Endothelial cell of umbilical vein (primary cell): Measurements from ENCODE around the gene ZMYM4.

ENCODE experiments used
- CTCF ChIP-seq, 2 donors: IDR thresholded peaks; 1 replicate in 1 of 2; 2 replicates in 1 of 2; pipeline ENCODE4 v1.5.1; 2011; ENCODE audit warnings: low read length in 2 of 2, mild to moderate bottlenecking in 2 of 2, moderate library complexity in 2 of 2, control low read depth in 1 of 2, inconsistent platforms in 1 of 2, low read depth in 1 of 2; ENCODE audit not compliant: insufficient read depth in 1 of 2; ENCODE audit errors: extremely low read depth in 1 of 2
- EZH2 ChIP-seq: IDR thresholded peaks from 2 replicates; pipeline ENCODE4 v1.6.1; 2012; ENCODE audit warnings: borderline replicate concordance, low read depth, mild to moderate bottlenecking, moderate library complexity, low read length, inconsistent platforms; ENCODE audit not compliant: severe bottlenecking
- FOS ChIP-seq: IDR thresholded peaks from 2 replicates; pipeline ENCODE4 v1.6.1; 2011; ENCODE audit warnings: mild to moderate bottlenecking, low read length, moderate library complexity, borderline replicate concordance; ENCODE audit not compliant: insufficient read depth
- JUN ChIP-seq: IDR thresholded peaks from 2 replicates; pipeline ENCODE4 v1.6.1; 2011; ENCODE audit warnings: borderline replicate concordance, low read depth; ENCODE audit not compliant: insufficient read length, insufficient read depth
- MAX ChIP-seq: IDR thresholded peaks from 2 replicates; pipeline ENCODE4 v1.6.1; 2011; ENCODE audit not compliant: insufficient read depth, insufficient read length
- MYC ChIP-seq: IDR thresholded peaks from one replicate; pipeline ENCODE4 v1.6.1; 2011; ENCODE audit warnings: mild to moderate bottlenecking, low read depth, low read length
- POLR2A ChIP-seq: IDR thresholded peaks from 2 replicates; pipeline ENCODE4 v1.6.1; 2012; ENCODE audit warnings: low read depth, mild to moderate bottlenecking, control low read depth, low read length

- TF ChIP-seq POLR2A (no peak), CTCF (IDR thresholded peaks at IDR 0.05; ENCODE audit: extremely low read depth in 1 of 2, insufficient read depth in 1 of 2, low read depth in 1 of 2, low read length in 2 of 2) (no peak), EZH2 (no peak), JUN (no peak), MAX (no peak), FOS (no peak), MYC (no peak)
These were observed 37.2 kb upstream of the ZMYM4 start for GRCh38 chr1:35231287-35231686.
